Measurements from ENCODE around the gene PLXNA3.

The PLXNA3 gene

DNA sequence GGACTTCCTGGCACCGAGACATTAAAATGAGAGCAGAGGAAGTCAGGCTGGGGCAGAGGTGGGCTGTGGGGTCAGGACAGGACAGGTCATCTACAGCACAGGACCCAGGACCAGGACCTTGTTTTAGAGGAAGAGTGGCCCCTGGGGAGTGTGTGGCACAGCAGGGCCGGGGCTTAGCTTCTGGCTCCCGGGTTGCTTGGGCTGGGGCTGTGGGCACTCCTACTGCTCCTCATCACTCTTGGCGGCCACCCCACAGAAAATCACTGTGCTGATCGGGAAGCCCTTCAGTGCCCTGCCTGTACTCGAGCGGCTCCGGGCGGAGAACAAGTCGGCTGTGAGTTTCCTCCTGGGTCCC, 37.7 kb upstream of the PLXNA3 start:
- H3K9ac ChIP-seq: no peak overlapping the region

DNA sequence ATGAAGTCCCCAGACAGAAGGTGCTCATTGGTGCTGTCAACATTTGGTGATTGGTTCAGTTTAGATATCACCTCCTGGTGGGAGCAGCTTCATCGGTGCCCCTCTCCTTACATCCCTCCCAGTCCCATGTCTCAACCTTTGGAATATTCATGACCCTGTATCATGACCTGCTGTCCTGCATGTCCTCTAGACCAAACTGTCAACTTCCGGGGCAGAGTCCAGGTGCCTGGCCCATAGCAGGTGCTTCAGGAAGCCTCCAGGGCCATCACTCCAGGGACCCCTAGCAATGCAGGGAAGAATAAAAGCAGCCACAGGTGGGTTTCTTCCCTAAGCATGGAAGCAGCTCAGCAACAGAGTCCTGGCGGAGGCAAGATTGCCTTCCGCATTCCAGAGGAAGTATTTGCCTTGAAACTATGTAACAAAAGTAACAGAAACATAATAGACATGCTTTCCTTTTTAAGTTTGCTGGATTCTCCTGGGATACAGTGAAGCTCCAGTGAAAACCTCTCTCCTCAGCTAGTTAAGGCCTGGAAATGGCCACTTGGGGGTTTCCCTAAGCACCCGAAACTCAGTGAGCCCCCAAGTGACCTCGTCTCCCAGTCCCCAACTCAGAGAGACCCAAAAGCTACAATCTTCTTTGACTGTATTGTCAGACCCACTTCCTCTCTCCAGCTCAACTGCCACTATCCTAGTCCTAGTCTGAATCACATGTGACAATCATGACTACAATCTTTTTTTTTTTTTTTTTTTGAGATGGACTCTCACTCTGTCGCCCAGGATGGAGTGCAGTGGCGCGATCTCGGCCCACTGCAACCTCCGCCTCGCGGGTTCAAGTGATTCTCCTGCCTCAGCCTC, 30.9 kb upstream of the PLXNA3 start:
- Histone ChIP-seq H3K79me2 (peaks cover 2% of the 10 kb centered on the region), H3K9ac (no peak overlapping the region), H2AFZ (no peak overlapping the region), H3K36me3 (ENCODE audit: control insufficient read depth, insufficient read depth, low read length) (no peaks in the 10 kb centered on the region), H3K27me3 (ENCODE audit: control insufficient read depth, insufficient read depth, low read length) (no peaks in the 10 kb centered on the region), H3K4me3 (ENCODE audit: low read depth, low read length) (no peak overlapping the region), H3K9me3 (ENCODE audit: control insufficient read depth, low read length) (no peaks in the 10 kb centered on the region), H3K4me2 (ENCODE audit: low read length) (no peak overlapping the region), H3K4me1 (peaks cover 4% of the 10 kb centered on the region), H3K27ac (no peak overlapping the region)
- TF ChIP-seq, protein P1, sequence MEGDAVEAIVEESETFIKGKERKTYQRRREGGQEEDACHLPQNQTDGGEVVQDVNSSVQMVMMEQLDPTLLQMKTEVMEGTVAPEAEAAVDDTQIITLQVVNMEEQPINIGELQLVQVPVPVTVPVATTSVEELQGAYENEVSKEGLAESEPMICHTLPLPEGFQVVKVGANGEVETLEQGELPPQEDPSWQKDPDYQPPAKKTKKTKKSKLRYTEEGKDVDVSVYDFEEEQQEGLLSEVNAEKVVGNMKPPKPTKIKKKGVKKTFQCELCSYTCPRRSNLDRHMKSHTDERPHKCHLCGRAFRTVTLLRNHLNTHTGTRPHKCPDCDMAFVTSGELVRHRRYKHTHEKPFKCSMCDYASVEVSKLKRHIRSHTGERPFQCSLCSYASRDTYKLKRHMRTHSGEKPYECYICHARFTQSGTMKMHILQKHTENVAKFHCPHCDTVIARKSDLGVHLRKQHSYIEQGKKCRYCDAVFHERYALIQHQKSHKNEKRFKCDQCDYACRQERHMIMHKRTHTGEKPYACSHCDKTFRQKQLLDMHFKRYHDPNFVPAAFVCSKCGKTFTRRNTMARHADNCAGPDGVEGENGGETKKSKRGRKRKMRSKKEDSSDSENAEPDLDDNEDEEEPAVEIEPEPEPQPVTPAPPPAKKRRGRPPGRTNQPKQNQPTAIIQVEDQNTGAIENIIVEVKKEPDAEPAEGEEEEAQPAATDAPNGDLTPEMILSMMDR (IDR thresholded peaks at IDR 0.05): no peak

More for the DNA sequence above, 37.7 kb upstream of the PLXNA3 start:
- TF ChIP-seq, protein P1 (IDR thresholded peaks at IDR 0.05): no peak
- Histone ChIP-seq H3K79me2 (no peaks in the 10 kb centered on the region), H3K9me3 (ENCODE audit: control insufficient read depth, low read length) (no peaks in the 10 kb centered on the region), H3K36me3 (ENCODE audit: control insufficient read depth, insufficient read depth, low read length) (no peaks in the 10 kb centered on the region), H2AFZ (no peak overlapping the region), H3K27me3 (ENCODE audit: control insufficient read depth, insufficient read depth, low read length) (no peaks in the 10 kb centered on the region), H3K4me2 (ENCODE audit: low read length) (no peak overlapping the region), H3K27ac (no peak overlapping the region), H3K4me3 (ENCODE audit: low read depth, low read length) (no peak overlapping the region), H3K4me1 (no peaks in the 10 kb centered on the region)

DNA sequence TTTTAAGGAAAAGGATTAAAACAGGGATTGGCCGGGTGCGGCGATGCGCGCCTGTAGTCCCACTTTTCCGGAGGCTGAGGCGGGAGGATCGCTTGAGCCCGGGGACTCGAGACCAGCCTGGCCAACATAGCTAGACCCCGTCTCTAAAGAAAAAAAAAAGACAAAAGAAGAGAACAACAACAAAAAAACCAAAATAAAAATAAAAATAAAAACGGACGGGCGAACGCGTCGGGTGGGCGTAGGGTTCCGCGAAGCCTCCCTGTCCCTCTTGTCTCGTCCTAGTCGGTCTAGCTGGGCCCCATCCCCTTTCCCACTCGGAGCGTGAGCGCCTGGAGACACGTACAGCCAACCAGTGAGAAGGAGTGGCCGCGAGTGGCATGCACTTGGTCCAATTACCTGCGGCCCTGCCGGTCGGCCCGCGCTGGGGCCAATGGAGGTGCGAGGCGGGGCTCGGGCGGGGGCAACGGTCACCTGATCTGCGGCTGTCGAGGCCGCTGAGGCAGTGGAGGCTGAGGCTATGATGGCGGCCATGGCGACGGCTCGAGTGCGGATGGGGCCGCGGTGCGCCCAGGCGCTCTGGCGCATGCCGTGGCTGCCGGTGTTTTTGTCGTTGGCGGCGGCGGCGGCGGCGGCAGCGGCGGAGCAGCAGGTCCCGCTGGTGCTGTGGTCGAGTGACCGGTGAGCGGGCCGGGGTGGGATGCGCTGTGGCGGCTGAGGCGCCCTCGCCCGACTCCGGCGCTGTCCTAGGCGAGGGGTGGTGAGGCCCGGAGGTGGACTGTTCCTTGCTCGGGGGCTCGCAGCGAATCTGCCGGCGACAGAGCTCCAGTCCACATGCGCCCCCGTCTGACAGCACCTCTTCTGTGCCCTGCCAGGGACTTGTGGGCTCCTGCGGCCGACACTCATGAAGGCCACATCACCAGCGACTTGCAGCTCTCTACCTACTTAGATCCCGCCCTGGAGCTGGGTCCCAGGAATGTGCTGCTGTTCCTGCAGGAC, 29.6 kb upstream of the PLXNA3 start, which contains the start of gene ATP6AP1:
TSS of gene ATP6AP1 (plus strand) at position 502 of the 996 bp plus-strand sequence. CDS start at position 518, 16 bp downstream.
- TF ChIP-seq, protein P1 (IDR thresholded peaks at IDR 0.05): no peak
- Histone ChIP-seq H3K9ac (no peak within 1 kb of the TSS), H3K4me3 (ENCODE audit: low read depth, low read length) (peak within 1 kb of the TSS; percentile 70), H2AFZ (peak within 1 kb of the TSS; percentile 83), H3K4me1 (peaks cover 4% of the 10 kb centered on the region), H3K27ac (peak within 1 kb of the TSS; percentile 75), H3K36me3 (ENCODE audit: control insufficient read depth, insufficient read depth, low read length) (no peaks in the 10 kb centered on the region), H3K4me2 (ENCODE audit: low read length) (peak within 1 kb of the TSS; percentile 64), H3K79me2 (peaks cover 2% of the 10 kb centered on the region), H3K9me3 (ENCODE audit: control insufficient read depth, low read length) (no peaks in the 10 kb centered on the region), H3K27me3 (ENCODE audit: control insufficient read depth, insufficient read depth, low read length) (no peaks in the 10 kb centered on the region)

DNA sequence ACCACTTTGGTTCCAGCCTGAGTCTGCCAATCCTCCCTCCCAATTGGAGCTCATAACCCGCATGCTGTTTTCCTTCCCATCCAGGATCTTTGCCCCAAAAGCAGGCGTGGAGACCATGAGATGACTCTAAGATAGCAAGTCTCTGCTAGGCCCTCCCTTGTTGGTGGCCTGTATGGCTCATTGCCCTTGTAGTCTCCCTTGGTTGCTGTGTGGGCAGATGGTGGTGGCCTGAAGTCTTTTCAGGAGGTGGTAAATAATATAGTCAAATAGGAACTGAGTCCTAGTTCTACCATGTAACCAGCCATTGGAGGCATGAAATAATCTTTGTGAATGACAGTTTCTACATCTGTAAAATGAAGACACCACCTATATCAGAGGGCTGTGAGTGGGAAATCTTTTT, 28.4 kb upstream of the PLXNA3 start:
- peaks cover 2% of the 10 kb centered on the region for H3K79me2 ChIP-seq
- peaks cover 4% of the 10 kb centered on the region for H3K4me1 ChIP-seq
- no peak overlapping the region for H2AFZ ChIP-seq
- H3K4me2 ChIP-seq (ENCODE audit: low read length): peak overlapping the region; percentile 64
- no peak overlapping the region for H3K9ac ChIP-seq
- no peak overlapping the region for H3K27ac ChIP-seq
- H3K9me3 ChIP-seq (ENCODE audit: control insufficient read depth, low read length): no peaks in the 10 kb centered on the region
- H3K4me3 ChIP-seq (ENCODE audit: low read depth, low read length): peak overlapping the region; percentile 70
- no peaks in the 10 kb centered on the region for H3K36me3 ChIP-seq (ENCODE audit: control insufficient read depth, insufficient read depth, low read length)
- no peaks in the 10 kb centered on the region for H3K27me3 ChIP-seq (ENCODE audit: control insufficient read depth, insufficient read depth, low read length)
- TF ChIP-seq, protein P1 (IDR thresholded peaks at IDR 0.05): no peak
